Trophoblast cell (in vitro differentiated cells and primary cell): ENCODE results near the gene WAPL.

Source experiments
- DNase-seq, 2 donors: peaks; one replicate each; pipeline ENCODE4 v3.0.0-alpha.2; 2016
- H2AFZ ChIP-seq: 2 replicates; pipeline ENCODE4 v1.6.1; 2013; ENCODE audit warnings: low read length, moderate library complexity, mild to moderate bottlenecking; ENCODE audit not compliant: insufficient read depth, poor library complexity
- H2AK5ac ChIP-seq: 2 replicates; pipeline ENCODE4 v1.6.1; 2013; ENCODE audit warnings: mild to moderate bottlenecking, low read length
- H2BK120ac ChIP-seq: 2 replicates; pipeline ENCODE4 v1.6.1; 2013; ENCODE audit warnings: low read length, mild to moderate bottlenecking, moderate library complexity; ENCODE audit not compliant: insufficient read depth, poor library complexity
- H2BK12ac ChIP-seq: 2 replicates; pipeline ENCODE4 v1.6.1; 2013; ENCODE audit warnings: mild to moderate bottlenecking, low read length, moderate library complexity
- H2BK5ac ChIP-seq: 2 replicates; pipeline ENCODE4 v1.6.1; 2013; ENCODE audit warnings: low read length, low read depth, moderate library complexity, mild to moderate bottlenecking; ENCODE audit not compliant: poor library complexity
- H3K14ac ChIP-seq: 2 replicates; pipeline ENCODE4 v1.6.1; 2013; ENCODE audit warnings: mild to moderate bottlenecking, low read length
- H3K18ac ChIP-seq: 2 replicates; pipeline ENCODE4 v1.6.1; 2013; ENCODE audit warnings: mild to moderate bottlenecking, low read length
- H3K23ac ChIP-seq: 2 replicates; pipeline ENCODE4 v1.6.1; 2013; ENCODE audit warnings: low read length
- H3K27ac ChIP-seq: 2 replicates; pipeline ENCODE4 v1.5.1; 2013; ENCODE audit warnings: low read depth, mild to moderate bottlenecking, inconsistent platforms, low read length, moderate library complexity
- H3K27me3 ChIP-seq: 2 replicates; pipeline ENCODE4 v1.6.1; 2013; ENCODE audit warnings: inconsistent platforms, mild to moderate bottlenecking, low read length, moderate library complexity; ENCODE audit not compliant: insufficient read depth
- H3K36me3 ChIP-seq, 2 experiments: 1 replicate in 1 of 2; 2 replicates in 1 of 2; pipeline ENCODE4 v1.6.1; 2013; ENCODE audit warnings: low read length in 2 of 2, mild to moderate bottlenecking in 2 of 2, moderate library complexity in 1 of 2; ENCODE audit not compliant: insufficient read depth in 2 of 2, control insufficient read depth in 1 of 2
- H3K4ac ChIP-seq: 2 replicates; pipeline ENCODE4 v1.6.1; 2013; ENCODE audit warnings: low read depth, mild to moderate bottlenecking, low read length, moderate library complexity
- H3K4me1 ChIP-seq, 2 experiments: 1 replicate in 1 of 2; 2 replicates in 1 of 2; pipeline ENCODE4 v1.6.1; 2013; ENCODE audit warnings: low read length in 2 of 2, mild to moderate bottlenecking in 2 of 2, moderate library complexity in 1 of 2; ENCODE audit not compliant: insufficient read depth in 2 of 2, control insufficient read depth in 1 of 2
- H3K4me2 ChIP-seq: 2 replicates; pipeline ENCODE4 v1.6.1; 2013; ENCODE audit warnings: inconsistent platforms, mild to moderate bottlenecking, low read length, moderate library complexity
- H3K4me3 ChIP-seq: 2 replicates; pipeline ENCODE4 v1.5.1; 2013; ENCODE audit warnings: mild to moderate bottlenecking, low read depth, low read length, inconsistent platforms
- H3K79me1 ChIP-seq: one replicate; pipeline ENCODE4 v1.6.1; 2013; ENCODE audit warnings: low read length
- H3K79me2 ChIP-seq: 2 replicates; pipeline ENCODE4 v1.6.1; 2013; ENCODE audit warnings: low read length, mild to moderate bottlenecking; ENCODE audit not compliant: control insufficient read depth, insufficient read depth, poor library complexity
- H3K9ac ChIP-seq: 2 replicates; pipeline ENCODE4 v1.6.1; 2013; ENCODE audit warnings: mild to moderate bottlenecking, low read length
- H3K9me3 ChIP-seq: 2 replicates; pipeline ENCODE4 v1.6.1; 2013; ENCODE audit warnings: low read depth, mild to moderate bottlenecking, control low read depth, inconsistent platforms, low read length; ENCODE audit not compliant: insufficient read depth
- H4K12ac ChIP-seq: 2 replicates; pipeline ENCODE4 v1.6.1; 2013; ENCODE audit warnings: low read depth, mild to moderate bottlenecking, low read length, moderate library complexity
- H4K8ac ChIP-seq: 2 replicates; pipeline ENCODE4 v1.6.1; 2013; ENCODE audit warnings: low read depth, mild to moderate bottlenecking, low read length, moderate library complexity
- H4K91ac ChIP-seq: one replicate; pipeline ENCODE4 v1.6.1; 2013; ENCODE audit warnings: low read depth, mild to moderate bottlenecking, low read length, moderate library complexity
- WGBS: extraction: QIAGEN DNeasy Blood & Tissue Kit; methylation state at CpG from one replicate; pipeline ENCODE4 v1.1.7; 2013; ENCODE audit warnings: missing lambda C conversion rate; ENCODE audit not compliant: insufficient read length, insufficient coverage; ENCODE audit errors: extremely low coverage; 5-methylcytosine and 5-hydroxymethylcytosine counted together

The WAPL gene

DNA sequence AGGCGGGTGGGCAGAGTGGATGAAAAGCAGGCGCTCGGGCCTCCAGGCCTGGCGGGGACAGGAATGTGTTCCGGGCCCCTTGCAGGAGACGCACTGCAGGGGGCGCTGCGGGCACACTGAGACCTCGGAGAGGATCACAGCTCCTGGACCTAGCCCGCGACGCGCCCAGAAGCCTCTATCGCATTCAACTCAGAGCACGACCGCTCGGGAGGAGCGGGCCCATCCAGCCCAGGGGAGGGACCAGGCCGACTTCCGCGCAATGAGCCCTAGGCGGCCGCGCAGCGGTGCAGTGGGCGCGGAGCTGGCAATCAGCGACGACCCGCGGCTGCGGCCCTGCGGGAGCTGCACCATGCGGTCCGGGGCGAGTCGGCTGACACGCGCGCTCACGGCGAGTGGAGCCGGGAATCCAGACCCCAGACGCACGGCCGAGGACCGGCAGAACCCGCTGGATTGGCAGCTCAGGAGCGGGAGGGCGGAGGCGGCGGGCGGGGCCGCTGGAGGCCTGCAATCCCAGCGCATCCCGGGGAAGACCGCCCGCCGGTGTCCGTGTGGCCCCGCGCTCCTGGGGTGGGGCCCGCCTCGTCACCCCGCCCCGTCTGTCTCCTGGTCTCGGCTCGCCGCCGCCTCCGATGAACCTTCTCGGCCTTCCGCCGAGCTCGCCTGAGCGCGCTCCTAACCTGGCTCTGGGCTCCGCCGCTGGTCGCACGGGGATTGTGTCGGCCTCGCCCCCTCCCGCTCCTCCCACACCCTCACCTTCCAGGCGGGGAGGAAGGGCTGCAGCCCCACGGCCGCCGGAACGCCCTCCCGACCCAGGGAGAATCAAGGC, 121.5 kb downstream of the WAPL start:
- Histone ChIP-seq H2BK12ac (peak overlapping the region; percentile 0), H3K36me3 (no peaks in the 10 kb centered on the region), H2AK5ac (no peak overlapping the region), H2BK5ac (no peak overlapping the region), H4K8ac (peak overlapping the region; percentile 80), H3K27me3 (peaks cover 28% of the 10 kb centered on the region), H3K9ac (peak overlapping the region; percentile 44), H4K12ac (peak overlapping the region; percentile 11), H3K27ac (peak overlapping the region; percentile 55), H3K4me1 (peaks cover 6 to 8% of the 10 kb centered on the region in 2 experiments), H3K4me2 (peak overlapping the region; percentile 94), H3K18ac (peak overlapping the region; percentile 24), H4K91ac (peak overlapping the region; percentile 20), H3K79me2 (peaks cover 5% of the 10 kb centered on the region), H2AFZ (peak overlapping the region; percentile 88), H3K4me3 (peak overlapping the region; percentile 80), H3K23ac (no peak overlapping the region), H3K79me1 (peaks cover 6% of the 10 kb centered on the region), H3K14ac (peak overlapping the region; percentile 42), H3K9me3 (peaks cover 2% of the 10 kb centered on the region), H2BK120ac (no peak overlapping the region), H3K4ac (no peak overlapping the region)
- peak; percentile 97 to 99 for DNase-seq
- WGBS = no CpG with 5 or more reads among the region's 90 CpGs

DNA sequence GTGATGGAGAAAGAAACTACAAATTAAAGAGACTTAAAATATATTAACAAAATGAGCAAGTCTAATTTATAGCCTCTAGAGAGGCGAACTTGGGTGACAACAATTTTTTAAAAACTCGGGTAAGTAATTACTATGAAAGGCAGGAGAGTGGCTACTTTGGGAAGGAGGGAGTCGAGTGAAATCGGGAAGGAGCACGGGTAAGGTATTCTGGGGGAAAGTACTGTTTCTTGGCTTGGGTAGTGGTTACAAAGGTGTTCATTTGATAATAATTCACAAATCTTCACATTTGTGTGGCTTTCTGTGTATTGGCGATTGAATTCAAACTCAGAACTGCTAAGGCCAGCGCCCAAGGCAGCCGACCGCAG, 122.1 kb downstream of the WAPL start:
- Histone ChIP-seq H3K9ac (no peak overlapping the region), H4K91ac (no peak overlapping the region)
- WGBS = no CpG with 5 or more reads among the region's 9 CpGs

DNA sequence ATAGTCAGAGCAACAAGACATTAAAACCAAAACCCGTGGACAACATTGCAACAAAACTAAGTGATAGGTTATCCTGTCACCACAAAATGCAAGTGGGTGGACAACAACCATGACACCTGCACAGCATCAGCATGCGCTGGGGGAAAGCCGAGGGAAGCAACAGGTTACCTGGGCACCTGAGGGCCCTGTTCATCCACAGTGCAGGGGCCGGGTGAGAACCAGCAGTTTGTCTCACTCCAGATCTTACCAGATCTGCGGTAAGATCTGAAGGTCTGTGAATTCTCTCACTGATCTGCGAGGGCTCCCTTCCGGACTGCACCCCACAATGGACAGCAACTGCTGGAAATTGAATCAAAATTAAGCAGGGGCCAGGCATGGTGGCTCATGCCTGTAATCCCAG, 124.5 kb downstream of the WAPL start:
- H3K9me3 ChIP-seq = peaks cover 3% of the 10 kb centered on the region
- H3K18ac ChIP-seq = no peak overlapping the region
- H3K4ac ChIP-seq = no peak overlapping the region
- peaks cover 6% of the 10 kb centered on the region for H3K79me1 ChIP-seq
- H4K12ac ChIP-seq = no peak overlapping the region
- no peak overlapping the region for H4K91ac ChIP-seq
- H2AFZ ChIP-seq = no peak overlapping the region
- no peak overlapping the region for H2BK120ac ChIP-seq
- no peak overlapping the region for H3K23ac ChIP-seq
- peaks cover 16% of the 10 kb centered on the region for H3K27me3 ChIP-seq
- WGBS = no CpG with 5 or more reads among the region's 7 CpGs
- no peak overlapping the region for H3K27ac ChIP-seq
- H3K79me2 ChIP-seq = peaks cover 5% of the 10 kb centered on the region
- no peak overlapping the region for H3K4me2 ChIP-seq
- no peak overlapping the region for H3K14ac ChIP-seq
- H4K8ac ChIP-seq = no peak overlapping the region
- no peak overlapping the region for H2AK5ac ChIP-seq
- no peak overlapping the region for H3K9ac ChIP-seq
- no peaks in the 10 kb centered on the region for H3K36me3 ChIP-seq
- H2BK12ac ChIP-seq = no peak overlapping the region
- H2BK5ac ChIP-seq = no peak overlapping the region
- no peak for DNase-seq
- peaks cover 6 to 8% of the 10 kb centered on the region in 2 experiments for H3K4me1 ChIP-seq
- H3K4me3 ChIP-seq = peak overlapping the region; percentile 20

More for the DNA sequence above, 122.1 kb downstream of the WAPL start:
- H3K4me2 ChIP-seq = peak overlapping the region; percentile 94
- H4K12ac ChIP-seq = no peak overlapping the region
- no peak overlapping the region for H4K8ac ChIP-seq
- H2BK5ac ChIP-seq = no peak overlapping the region
- H3K79me1 ChIP-seq = peaks cover 6% of the 10 kb centered on the region
- peaks cover 28% of the 10 kb centered on the region for H3K27me3 ChIP-seq
- no peak overlapping the region for H3K27ac ChIP-seq
- H3K4ac ChIP-seq = no peak overlapping the region
- no peak overlapping the region for H2AFZ ChIP-seq
- peaks cover 5% of the 10 kb centered on the region for H3K79me2 ChIP-seq
- no peak overlapping the region for H3K18ac ChIP-seq
- no peak overlapping the region for H2BK12ac ChIP-seq
- H2AK5ac ChIP-seq = no peak overlapping the region
- no peak overlapping the region for H2BK120ac ChIP-seq
- H3K36me3 ChIP-seq = no peaks in the 10 kb centered on the region
- DNase-seq = no peak
- peaks cover 6 to 8% of the 10 kb centered on the region in 2 experiments for H3K4me1 ChIP-seq
- no peak overlapping the region for H3K23ac ChIP-seq
- H3K4me3 ChIP-seq = no peak overlapping the region
- H3K9me3 ChIP-seq = peaks cover 2% of the 10 kb centered on the region
- H3K14ac ChIP-seq = no peak overlapping the region

GRCh38 chr10:86393862-86394455, 127.6 kb downstream of the WAPL start:
- no peak overlapping the region for H3K14ac ChIP-seq
- no peak overlapping the region for H2AK5ac ChIP-seq
- H3K79me2 ChIP-seq = no peaks in the 10 kb centered on the region
- no peak overlapping the region for H3K27ac ChIP-seq
- DNase-seq = no peak
- peaks cover 3% of the 10 kb centered on the region for H3K9me3 ChIP-seq
- H3K4me1 ChIP-seq = peaks cover 0 to 4% of the 10 kb centered on the region in 2 experiments
- H2AFZ ChIP-seq = no peak overlapping the region
- no peak overlapping the region for H3K23ac ChIP-seq
- no CpG with 5 or more reads among the region's 10 CpGs for WGBS
- no peak overlapping the region for H3K9ac ChIP-seq
- no peak overlapping the region for H3K4ac ChIP-seq
- no peaks in the 10 kb centered on the region for H3K27me3 ChIP-seq
- H3K36me3 ChIP-seq = no peaks in the 10 kb centered on the region
- no peak overlapping the region for H4K8ac ChIP-seq
- no peak overlapping the region for H3K4me2 ChIP-seq
- no peak overlapping the region for H2BK12ac ChIP-seq
- no peak overlapping the region for H4K12ac ChIP-seq
- H2BK5ac ChIP-seq = no peak overlapping the region
- H3K79me1 ChIP-seq = no peaks in the 10 kb centered on the region
- H4K91ac ChIP-seq = no peak overlapping the region
- no peak overlapping the region for H3K18ac ChIP-seq
- H3K4me3 ChIP-seq = peak overlapping the region; percentile 23
- no peak overlapping the region for H2BK120ac ChIP-seq
